Measurements from ENCODE around the gene ELOVL4. TPM values are rescaled to one million over a fixed set of nuclear protein-coding genes. Genes with fewer than 3 reads are reported as not detected.

The ELOVL4 gene
- total RNA-seq, 3 donors from 2014 or later: 0.35 to 2.8 (median 0.46) TPM

DNA sequence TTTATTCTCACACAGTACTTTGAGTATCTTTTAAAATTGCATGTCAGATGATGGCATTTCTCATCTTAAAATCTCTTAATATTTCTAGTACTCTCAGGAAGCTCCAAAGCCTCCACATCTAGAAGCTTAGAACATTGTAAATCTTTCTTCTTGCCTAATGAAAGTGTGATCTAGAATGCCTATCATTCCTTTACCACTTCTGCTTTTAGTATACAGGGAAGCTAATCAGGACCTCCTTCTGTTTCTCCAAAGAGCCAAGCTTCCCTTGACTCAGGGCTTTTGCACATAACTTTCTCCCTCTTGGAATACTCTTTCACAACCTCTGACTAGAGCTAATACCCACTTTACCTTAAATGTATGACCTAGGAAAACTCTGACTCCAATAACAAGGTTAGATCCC lies 7.5 kb upstream of the ELOVL4 start:
- H3K4me1 ChIP-seq (ENCODE audit: low read depth): no peaks in the 10 kb centered on the region
- intact Hi-C loops (cut with DNase I, micrococcal nuclease): loop anchor here in 1 of 2 donors (5.0 kb wide), 1 partner anchor 137 kb away; no protein-coding TSS in a partner anchor
- TF ChIP-seq, protein P1, sequence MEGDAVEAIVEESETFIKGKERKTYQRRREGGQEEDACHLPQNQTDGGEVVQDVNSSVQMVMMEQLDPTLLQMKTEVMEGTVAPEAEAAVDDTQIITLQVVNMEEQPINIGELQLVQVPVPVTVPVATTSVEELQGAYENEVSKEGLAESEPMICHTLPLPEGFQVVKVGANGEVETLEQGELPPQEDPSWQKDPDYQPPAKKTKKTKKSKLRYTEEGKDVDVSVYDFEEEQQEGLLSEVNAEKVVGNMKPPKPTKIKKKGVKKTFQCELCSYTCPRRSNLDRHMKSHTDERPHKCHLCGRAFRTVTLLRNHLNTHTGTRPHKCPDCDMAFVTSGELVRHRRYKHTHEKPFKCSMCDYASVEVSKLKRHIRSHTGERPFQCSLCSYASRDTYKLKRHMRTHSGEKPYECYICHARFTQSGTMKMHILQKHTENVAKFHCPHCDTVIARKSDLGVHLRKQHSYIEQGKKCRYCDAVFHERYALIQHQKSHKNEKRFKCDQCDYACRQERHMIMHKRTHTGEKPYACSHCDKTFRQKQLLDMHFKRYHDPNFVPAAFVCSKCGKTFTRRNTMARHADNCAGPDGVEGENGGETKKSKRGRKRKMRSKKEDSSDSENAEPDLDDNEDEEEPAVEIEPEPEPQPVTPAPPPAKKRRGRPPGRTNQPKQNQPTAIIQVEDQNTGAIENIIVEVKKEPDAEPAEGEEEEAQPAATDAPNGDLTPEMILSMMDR (IDR thresholded peaks at IDR 0.05): no peak
- H3K36me3 ChIP-seq (ENCODE audit: low read depth): no peaks in the 10 kb centered on the region
- H3K9me3 ChIP-seq: no peaks in the 10 kb centered on the region
- ATAC-seq (no peak), DNase-seq (no peak)
- H3K4me3 ChIP-seq: no peak overlapping the region

DNA sequence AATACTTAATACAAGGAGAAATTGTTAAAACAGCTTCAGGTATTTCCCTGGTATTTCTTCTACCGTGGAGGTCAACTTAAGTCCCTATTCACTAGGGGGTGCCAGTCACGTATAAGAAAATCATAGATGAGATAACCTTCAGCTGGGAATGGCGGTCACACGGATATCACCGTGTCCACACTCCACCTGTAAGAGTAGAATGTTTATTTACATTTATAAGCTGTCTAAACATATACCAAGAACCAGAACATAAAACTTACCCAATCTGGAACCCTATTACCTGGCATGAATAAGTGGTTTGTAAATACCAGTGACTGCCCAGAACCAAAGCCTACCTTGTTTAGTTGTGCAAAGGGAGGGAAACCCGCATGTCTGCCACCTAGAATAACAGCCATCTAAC lies 1.9 kb upstream of the ELOVL4 start:
- peak in 2 of 3 donors; percentile 27 to 91 for DNase-seq
- Histone ChIP-seq H3K4me1 (ENCODE audit: low read depth) (peaks cover 8% of the 10 kb centered on the region), H3K9me3 (no peaks in the 10 kb centered on the region), H3K4me3 (no peak overlapping the region), H3K36me3 (ENCODE audit: low read depth) (no peaks in the 10 kb centered on the region)
- peak; percentile 67 for ATAC-seq
- TF ChIP-seq, protein P1 (IDR thresholded peaks at IDR 0.05): peak; percentile 16
- intact Hi-C loops (cut with DNase I, micrococcal nuclease): loop anchor here in 1 of 2 donors (10.0 kb wide), 1 partner anchor 146 kb away; no protein-coding TSS in a partner anchor

DNA sequence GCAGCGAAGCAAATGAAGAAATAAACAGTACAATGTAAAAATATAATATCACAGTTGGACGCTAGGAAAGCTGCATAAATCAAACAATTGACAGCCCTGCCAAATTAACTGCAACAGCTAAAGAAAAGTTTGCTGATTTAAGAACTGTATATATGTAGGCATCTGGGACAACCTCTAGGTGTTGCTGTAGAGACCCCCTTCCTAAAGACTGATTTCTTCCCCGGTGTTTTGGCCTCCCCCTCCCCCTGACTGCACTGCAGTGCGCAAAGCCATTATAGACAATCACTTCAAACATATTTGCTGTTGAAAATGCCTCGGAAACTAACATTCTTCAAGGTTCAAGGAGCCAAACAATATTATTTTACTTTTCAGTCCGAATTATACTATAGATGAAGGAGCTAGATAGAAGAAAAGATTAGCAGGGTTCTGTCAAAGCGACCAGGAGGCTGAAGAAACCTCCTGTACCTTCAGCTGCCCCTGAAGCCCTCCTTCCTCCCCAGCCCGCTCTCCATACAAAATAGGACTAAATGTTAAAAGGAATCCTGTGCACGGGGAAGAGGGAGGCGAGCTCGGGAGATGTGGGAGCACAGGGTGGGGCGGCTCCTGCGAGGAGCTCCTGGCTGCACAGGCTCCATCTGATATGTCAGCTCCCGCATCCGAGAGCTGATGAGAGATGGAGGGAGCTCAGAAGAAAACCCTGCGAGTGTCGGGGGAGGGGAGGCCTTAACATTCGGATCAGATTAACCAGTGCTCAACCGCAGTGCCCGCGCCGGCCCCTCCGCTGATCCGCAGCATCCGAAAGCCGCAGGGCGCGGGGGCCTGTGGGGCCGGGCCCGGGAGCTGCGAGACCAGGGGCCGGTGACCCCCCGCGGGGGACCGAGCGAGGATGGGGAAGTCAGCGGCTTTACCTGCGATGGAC lies 822 bp downstream of the ELOVL4 start:
- peaks cover 8% of the 10 kb centered on the region for H3K4me1 ChIP-seq (ENCODE audit: low read depth)
- TF ChIP-seq, protein P1 (IDR thresholded peaks at IDR 0.05): no peak
- H3K9me3 ChIP-seq: no peaks in the 10 kb centered on the region
- DNase-seq: peak in 2 of 3 donors; percentile 17 to 23
- peak; percentile 33 for ATAC-seq
- no peak overlapping the region for H3K4me3 ChIP-seq
- intact Hi-C loops (cut with DNase I, micrococcal nuclease): loop anchor here in 1 of 2 donors (10.0 kb wide), 1 partner anchor 148 kb away; no protein-coding TSS in a partner anchor
- H3K36me3 ChIP-seq (ENCODE audit: low read depth): no peaks in the 10 kb centered on the region

DNA sequence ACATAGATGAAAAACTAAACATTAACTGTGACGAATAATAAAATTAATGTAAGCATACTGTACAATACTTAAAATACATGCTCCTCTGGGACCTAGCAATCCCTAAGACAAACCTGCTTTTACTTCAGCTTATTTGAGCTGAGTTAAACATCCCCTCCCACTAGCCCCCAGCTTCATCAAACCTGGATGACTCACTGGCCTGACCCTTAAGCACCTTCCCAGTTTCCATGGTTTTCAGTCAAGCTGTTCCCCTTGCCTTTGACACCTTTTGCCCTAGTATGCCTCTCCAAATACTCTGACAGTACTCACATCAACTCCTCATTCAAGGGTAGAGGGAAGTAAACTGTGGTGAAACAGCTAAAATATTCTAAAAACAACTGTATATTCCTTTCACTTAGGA lies 4.2 kb downstream of the ELOVL4 start:
- H3K36me3 ChIP-seq (ENCODE audit: low read depth): no peaks in the 10 kb centered on the region
- intact Hi-C loops (cut with DNase I, micrococcal nuclease): loop anchor here in 1 of 2 donors (10.0 kb wide), 1 partner anchor 152 kb away; no protein-coding TSS in a partner anchor
- no peaks in the 10 kb centered on the region for H3K9me3 ChIP-seq
- no peak overlapping the region for H3K4me3 ChIP-seq
- peaks cover 8% of the 10 kb centered on the region for H3K4me1 ChIP-seq (ENCODE audit: low read depth)
- ATAC-seq: no peak
- TF ChIP-seq, protein P1 (IDR thresholded peaks at IDR 0.05): no peak
- DNase-seq: no peak

DNA sequence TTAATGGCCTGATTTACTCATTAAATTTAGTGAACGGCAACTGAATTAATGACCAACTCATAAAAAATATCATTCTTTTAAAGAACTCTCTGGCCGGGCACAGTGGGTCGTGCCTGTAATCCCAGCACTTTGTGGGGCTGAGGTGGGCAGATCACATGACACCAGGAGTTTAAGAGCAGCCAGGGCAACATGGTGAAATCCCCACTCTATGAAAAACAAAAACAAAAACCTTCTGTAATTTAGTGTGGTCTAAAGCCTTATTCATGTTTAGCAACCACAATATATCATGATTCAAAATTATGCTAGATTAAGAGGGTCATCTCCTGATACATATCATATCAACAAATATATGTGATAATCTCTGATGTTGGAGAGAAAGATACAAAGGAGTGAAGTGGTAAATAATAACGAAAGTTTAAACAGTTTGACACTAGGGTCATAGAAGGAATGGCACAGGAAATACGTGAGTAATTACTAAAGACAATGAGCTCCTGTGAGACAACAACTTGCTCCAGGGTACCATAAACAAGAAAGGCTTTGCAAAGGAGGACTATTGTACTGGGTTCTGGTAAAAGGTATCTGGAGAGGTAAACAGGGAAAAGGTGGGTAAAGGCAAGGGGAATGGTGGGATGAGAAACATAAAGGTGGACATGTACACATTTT lies 5.7 kb downstream of the ELOVL4 start:
- no peaks in the 10 kb centered on the region for H3K9me3 ChIP-seq
- DNase-seq (no peak), ATAC-seq (no peak)
- no peaks in the 10 kb centered on the region for H3K4me1 ChIP-seq (ENCODE audit: low read depth)
- TF ChIP-seq, protein P1 (IDR thresholded peaks at IDR 0.05): no peak
- H3K36me3 ChIP-seq (ENCODE audit: low read depth): no peaks in the 10 kb centered on the region
- H3K4me3 ChIP-seq: no peak overlapping the region
- intact Hi-C loops (cut with DNase I, micrococcal nuclease): loop anchor here in 1 of 2 donors (10.0 kb wide), 1 partner anchor 153 kb away; no protein-coding TSS in a partner anchor

All from mucosa of descending colon (tissue), 3 donors.